A549 (cell line): ENCODE results near the gene ANXA2. TPM values are rescaled to one million over a fixed set of nuclear protein-coding genes. Genes with fewer than 3 reads are reported as not detected.

Experiments
- ATAC-seq, 2 experiments: fragments of 200-7000 bp in 1 of 2; fragments of >200 bp in 1 of 2; cut with Nextera tagmentation in 1 of 2; cut with Tn5 transposase in 1 of 2; 3 replicates each; pipeline versions ENCODE4 v1.8.0 to v1.9.1; 2018 to 2020; ENCODE audit warnings: mild to moderate bottlenecking in 1 of 2, moderate library complexity in 1 of 2
- CTCF ChIA-PET: fragments of 300-600 bp; sonication (Branson Sonifier 250); formaldehyde crosslinking; extraction: SDS; loops from one replicate; lab custom pipeline; 2021; ENCODE audit warnings: antibody characterized with exemption, inconsistent platforms; lab: Yijun Ruan, JAX
- POLR2A ChIA-PET: fragments of 350-600 bp; formaldehyde crosslinking; extraction: SDS; loops from one replicate; lab custom pipeline; 2021; ENCODE audit warnings: antibody characterized with exemption, inconsistent platforms; lab: Yijun Ruan, JAX
- DNase-seq, 2 experiments: peaks; one replicate each; pipeline versions ENCODE4 v3.0.0 to v3.0.0-alpha.2; 2011 to 2016; ENCODE audit warnings: low read depth in 1 of 2, low spot score in 1 of 2
- FAIRE-seq: peaks from 2 replicates; lab custom pipeline; 2011; peaks lifted over from hg19 to GRCh38; lab: Jason Lieb, UNC
- H3K27ac ChIP-seq, 2 experiments: fragments of >200 bp; sonication (Bioruptor Twin); formaldehyde crosslinking; 3 replicates each; pipeline ENCODE4 v1.5.1; 2016 to 2017
- H3K4me1 ChIP-seq: fragments of >200 bp; sonication (Bioruptor Twin); formaldehyde crosslinking; 3 replicates; pipeline ENCODE4 v1.6.1; 2016
- H3K4me2 ChIP-seq: fragments of >200 bp; sonication (Bioruptor Twin); formaldehyde crosslinking; 3 replicates; pipeline ENCODE4 v1.6.1; 2016
- H3K4me3 ChIP-seq: fragments of >200 bp; sonication (Bioruptor Twin); formaldehyde crosslinking; 3 replicates; pipeline ENCODE4 v1.5.1; 2016
- H3K9me3 ChIP-seq: fragments of >200 bp; sonication (Bioruptor Twin); formaldehyde crosslinking; 3 replicates; pipeline ENCODE4 v1.6.1; 2016
- BHLHE40 ChIP-seq: IDR thresholded peaks from 2 replicates; pipeline ENCODE4 v1.6.1; 2012; ENCODE audit warnings: low read depth, low read length, inconsistent platforms
- CEBPB ChIP-seq, 2 experiments: fragments of >200 bp in 1 of 2; sonication (Bioruptor Twin) in 1 of 2; formaldehyde crosslinking in 1 of 2; IDR thresholded peaks; 2 replicates each; pipeline ENCODE4 v1.6.1; 2012 to 2016
- CHD2 ChIP-seq: fragments of 150-350 bp; IDR thresholded peaks from 2 replicates; pipeline ENCODE4 v1.6.1; 2014; ENCODE audit warnings: low read length; ENCODE audit not compliant: partially characterized antibody
- CTCF ChIP-seq: fragments of >200 bp; sonication (Bioruptor Twin); formaldehyde crosslinking; IDR thresholded peaks from 3 replicates; pipeline ENCODE4 v1.5.1; 2016
- EHF ChIP-seq: fragments of 250-450 bp; sonication (Bioruptor Pico); IDR thresholded peaks from 2 replicates; pipeline ENCODE4 v1.5.0; 2020; ENCODE audit warnings: mild to moderate bottlenecking
- EHMT2 ChIP-seq: fragments of 200-600 bp; sonication (generic); IDR thresholded peaks from 2 replicates; pipeline ENCODE4 v1.6.1; 2016; ENCODE audit warnings: antibody characterized with exemption, low read depth, mild to moderate bottlenecking, moderate library complexity
- ELK1 ChIP-seq: fragments of 150-350 bp; IDR thresholded peaks from 2 replicates; pipeline ENCODE4 v1.6.1; 2014; ENCODE audit warnings: low read depth, mild to moderate bottlenecking, low read length
- EP300 ChIP-seq, 2 experiments: fragments of >200 bp; sonication (Bioruptor Twin); formaldehyde crosslinking; IDR thresholded peaks; 2 replicates in 1 of 2; 3 replicates in 1 of 2; pipeline ENCODE4 v1.6.1; 2016 to 2017
- FOSL2 ChIP-seq, 2 experiments: fragments of 450-650 bp in 1 of 2; fragments of >200 bp in 1 of 2; sonication (Bioruptor Twin) in 1 of 2; formaldehyde crosslinking; IDR thresholded peaks; 2 replicates each; pipeline versions ENCODE4 v1.5.0 to v1.6.1; 2016 to 2020; ENCODE audit warnings: mild to moderate bottlenecking in 1 of 2, moderate library complexity in 1 of 2
- GATA3 ChIP-seq: IDR thresholded peaks from 2 replicates; pipeline ENCODE4 v1.6.1; 2012; ENCODE audit warnings: borderline replicate concordance
- HOXB13 ChIP-seq: fragments of 250-450 bp; sonication (Bioruptor Pico); IDR thresholded peaks from 2 replicates; pipeline ENCODE4 v1.5.0; 2020; ENCODE audit warnings: low read depth, mild to moderate bottlenecking, moderate library complexity
- HOXB5 ChIP-seq: fragments of 250-450 bp; sonication (Bioruptor Pico); IDR thresholded peaks from 2 replicates; pipeline ENCODE4 v1.5.0; 2020; ENCODE audit warnings: mild to moderate bottlenecking, moderate library complexity
- JUN ChIP-seq, 2 experiments: fragments of >200 bp; sonication (Bioruptor Twin); formaldehyde crosslinking; IDR thresholded peaks; 2 replicates in 1 of 2; 3 replicates in 1 of 2; pipeline ENCODE4 v1.6.1; 2016 to 2017
- JUNB ChIP-seq: fragments of >200 bp; sonication (Bioruptor Twin); formaldehyde crosslinking; IDR thresholded peaks from 2 replicates; pipeline ENCODE4 v1.6.1; 2016
- KDM1A ChIP-seq: fragments of 200-600 bp; sonication (generic); IDR thresholded peaks from 2 replicates; pipeline ENCODE4 v1.6.1; 2016; ENCODE audit warnings: low read depth, mild to moderate bottlenecking
- MAFK ChIP-seq: fragments of 450-650 bp; IDR thresholded peaks from 2 replicates; pipeline ENCODE4 v1.6.1; 2014; ENCODE audit not compliant: partially characterized antibody
- MAX ChIP-seq: IDR thresholded peaks from 2 replicates; pipeline ENCODE4 v1.6.1; 2012
- MAZ ChIP-seq: fragments of 150-350 bp; IDR thresholded peaks from 2 replicates; pipeline ENCODE4 v1.6.1; 2014; ENCODE audit warnings: antibody characterized with exemption, low read depth, low read length, borderline replicate concordance
- MYC ChIP-seq: IDR thresholded peaks from 2 replicates; pipeline ENCODE4 v1.6.1; 2012; ENCODE audit warnings: mild to moderate bottlenecking, inconsistent platforms, low read length, improper control_type of control experiment, borderline replicate concordance
- NFE2L2 ChIP-seq: fragments of 150-350 bp; conservative IDR thresholded peaks from 2 replicates; pipeline ENCODE4 v1.6.1; 2014; ENCODE audit warnings: low read length
- NPAS2 ChIP-seq: fragments of 250-450 bp; sonication (Bioruptor Pico); IDR thresholded peaks from 2 replicates; pipeline ENCODE4 v1.8.0; 2022; ENCODE audit warnings: mild to moderate bottlenecking, moderate library complexity, borderline replicate concordance
- PHF8 ChIP-seq: fragments of 200-600 bp; sonication (generic); IDR thresholded peaks from 2 replicates; pipeline ENCODE4 v1.6.1; 2016; ENCODE audit warnings: low read depth, mild to moderate bottlenecking, antibody characterized with exemption, moderate library complexity, borderline replicate concordance
- POLR2A ChIP-seq: IDR thresholded peaks from 2 replicates; pipeline ENCODE4 v1.6.1; 2012; ENCODE audit warnings: mild to moderate bottlenecking, low read length
- RAD21 ChIP-seq, 2 experiments: fragments of >200 bp in 1 of 2; sonication (Bioruptor Twin) in 1 of 2; formaldehyde crosslinking in 1 of 2; IDR thresholded peaks in 1 of 2; conservative IDR thresholded peaks in 1 of 2; 2 replicates in 1 of 2; 3 replicates in 1 of 2; pipeline ENCODE4 v1.6.1; 2012 to 2018; ENCODE audit warnings: inconsistent platforms in 1 of 2
- RCOR1 ChIP-seq: fragments of 150-350 bp; IDR thresholded peaks from 2 replicates; pipeline ENCODE4 v1.6.1; 2014; ENCODE audit warnings: antibody characterized with exemption, low read length, low read depth
- RNF2 ChIP-seq: fragments of 200-600 bp; sonication (generic); IDR thresholded peaks from 2 replicates; pipeline ENCODE4 v1.6.1; 2016; ENCODE audit warnings: low read depth, mild to moderate bottlenecking, antibody characterized with exemption, moderate library complexity, borderline replicate concordance
- SREBF2 ChIP-seq: fragments of 450-650 bp; IDR thresholded peaks from 2 replicates; pipeline ENCODE4 v1.6.1; 2014; ENCODE audit warnings: mild to moderate bottlenecking, moderate library complexity
- TP53 ChIP-seq: fragments of 250-450 bp; sonication (Bioruptor Pico); IDR thresholded peaks from 2 replicates; pipeline ENCODE4 v1.5.0; 2021; ENCODE audit warnings: mild to moderate bottlenecking, moderate library complexity
- ZC3H11A ChIP-seq: fragments of 450-650 bp; IDR thresholded peaks from 2 replicates; pipeline ENCODE4 v1.6.1; 2014; ENCODE audit warnings: antibody characterized with exemption, mild to moderate bottlenecking
- ZNF302 ChIP-seq: fragments of 250-450 bp; sonication (Bioruptor Pico); IDR thresholded peaks from 2 replicates; pipeline ENCODE4 v1.9.0; 2021; ENCODE audit warnings: inconsistent platforms, mild to moderate bottlenecking, moderate library complexity
- ZSCAN20 ChIP-seq: fragments of 250-450 bp; sonication (Bioruptor Pico); IDR thresholded peaks from 2 replicates; pipeline ENCODE4 v1.8.0; 2022; ENCODE audit warnings: mild to moderate bottlenecking, moderate library complexity
- WGBS: methylation state at CpG from one replicate; pipeline ENCODE4 v1.1.6; 2017; ENCODE audit errors: missing lambda C conversion rate; 5-methylcytosine and 5-hydroxymethylcytosine counted together
- polyA plus RNA-seq, 4 experiments: library from polyadenylated mRNA; depleted of rRNA in 3 of 4; stranded (reverse); fragments of >200 nt; fragmentation: RNase III in 1 of 4; extraction: RNeasy Plus Mini Kit Qiagen cat#74134 plus additional on column Dnase treatment in 1 of 4; gene quantifications; 2 replicates in 3 of 4; 3 replicates in 1 of 4; pipeline ENCODE4 v1.2.3, GENCODE V29; 2011 to 2017

Gene ANXA2
- polyA plus RNA-seq, 2 of the 4 experiments (the other 2 are of a cell fraction) = 4,707 to 5,746 TPM

- TF ChIP-seq MAX (no peak), BHLHE40 (no peak), RAD21 (conservative IDR thresholded peaks at IDR 0.05 in 1 of 2, IDR thresholded peaks at IDR 0.05 in 1 of 2) (peak in 1 of 2 experiments; percentile 38; a peak in 2 of 5 replicates), FOSL2 (IDR thresholded peaks at IDR 0.05) (no peak), FOSL2 (CRISPR knock-in tag; IDR thresholded peaks at IDR 0.05) (no peak), CEBPB (IDR thresholded peaks at IDR 0.05) (peak in 1 of 2 experiments; percentile 16; a peak in 1 of 4 replicates), NPAS2 (no peak), CTCF (peak; percentile 23; the same call in 1 of the 3 replicates)
- FAIRE-seq = no peak
- peak overlapping the region; percentile 10 to 56; a peak in 4 of 6 replicates for H3K27ac ChIP-seq
- peaks cover 47% of the 10 kb centered on the region for H3K4me1 ChIP-seq
- no peaks in the 10 kb centered on the region for H3K9me3 ChIP-seq
- CTCF ChIA-PET = interaction anchor here (0.7 to 6.3 kb wide), 3 partner anchors 14 to 649 kb away, joined by 4 to 77 read pairs (median 12); no protein-coding TSS in a partner anchor
- WGBS = 50% methylated on average over 8 of the region's 9 CpGs
- H3K4me3 ChIP-seq = no peak overlapping the region
- peak; percentile 17 to 30; a peak in 5 of 6 replicates for ATAC-seq
- peak overlapping the region; percentile 34 for H3K4me2 ChIP-seq
- POLR2A ChIA-PET = interaction anchor here (0.6 to 1.5 kb wide), 2 partner anchors 52 to 107 kb away, joined by 4 to 10 read pairs; no protein-coding TSS in a partner anchor
- DNase-seq = no peak
These were observed 57.4 kb downstream of the ANXA2 start for GRCh38 chr15:60340207-60340921.

GRCh38 chr15:60339236-60339635 lies 58.5 kb downstream of the ANXA2 start:
- TF ChIP-seq EP300 (IDR thresholded peaks at IDR 0.05) = no peak
- TF ChIP-seq HOXB13 (CRISPR knock-in tag) = no peak
- no peak for TF ChIP-seq EHMT2
- TF ChIP-seq TP53 (CRISPR knock-in tag) = no peak
- no peak for TF ChIP-seq KDM1A
- no peak for TF ChIP-seq MAZ
- no peak for TF ChIP-seq ZC3H11A
- no peak for TF ChIP-seq RNF2
- no peak for TF ChIP-seq JUN (IDR thresholded peaks at IDR 0.05)
- TF ChIP-seq MAFK = no peak
- TF ChIP-seq CHD2 = no peak
- no peak for TF ChIP-seq NFE2L2
- no peak for TF ChIP-seq POLR2A
- TF ChIP-seq RCOR1 = no peak
- TF ChIP-seq GATA3 = no peak
- H3K4me3 ChIP-seq = no peak overlapping the region
- H3K4me2 ChIP-seq = no peak overlapping the region
- FAIRE-seq = no peak
- no peak for ATAC-seq
- no peak for DNase-seq
- no peaks in the 10 kb centered on the region for H3K9me3 ChIP-seq
- H3K4me1 ChIP-seq = peaks cover 38% of the 10 kb centered on the region
- ChIA-PET CTCF (interaction anchor here (6.3 kb wide), 1 partner anchor 12 kb away, joined by 77 read pairs; no protein-coding TSS in a partner anchor), POLR2A (no interaction called here)
- WGBS = 91% methylated on average over 9 of the region's 9 CpGs
- 0 out of 6 replicates have a peak overlapping the region, but pooled peaks of 1 of the 2 experiments have one; percentile 26 for H3K27ac ChIP-seq

- CTCF ChIA-PET = interaction anchor here (3.9 kb wide), 1 partner anchor 11 kb away, joined by 32 read pairs; no protein-coding TSS in a partner anchor
- FAIRE-seq = peak; percentile 54
- POLR2A ChIA-PET = no interaction called here
- Histone ChIP-seq H3K4me3 (no peak overlapping the region), H3K4me2 (no peak overlapping the region), H3K4me1 (peaks cover 34% of the 10 kb centered on the region), H3K27ac (no peak overlapping the region), H3K9me3 (no peaks in the 10 kb centered on the region)
- DNase-seq = no peak
- 76% methylated on average over 3 of the region's 3 CpGs for WGBS
- ATAC-seq = no peak
- TF ChIP-seq MAZ (no peak), JUNB (no peak), PHF8 (no peak), ZNF302 (CRISPR knock-in tag) (no peak), MAFK (no peak), ZSCAN20 (CRISPR knock-in tag) (no peak), FOSL2 (IDR thresholded peaks at IDR 0.05) (no peak), FOSL2 (CRISPR knock-in tag; IDR thresholded peaks at IDR 0.05) (no peak), ELK1 (no peak), TP53 (CRISPR knock-in tag) (no peak), MYC (no peak), BHLHE40 (no peak), EHF (CRISPR knock-in tag) (no peak), EHMT2 (no peak), CHD2 (no peak), SREBF2 (no peak), HOXB5 (CRISPR knock-in tag) (no peak), CEBPB (IDR thresholded peaks at IDR 0.05) (no peak)
These were observed 59.0 kb downstream of the ANXA2 start for GRCh38 chr15:60338810-60339209.
